GM19397 (cell line): ENCODE data around the gene PRR33.
"Not testable (repeated sequence)": the region's sequence is repeated elsewhere in the genome, so short reads cannot be mapped to it uniquely, and the experiment has no call there.

Experiments used
- ATAC-seq: cut with Tn5 transposase; IDR thresholded peaks from one replicate; pipeline ENCODE4 v1.9.1; 2021; ENCODE audit warnings: mild to moderate bottlenecking, moderate library complexity; ENCODE audit not compliant: unreplicated experiment

Gene PRR33

GRCh38 chr11:1878137-1879031 lies 13.3 kb downstream of the PRR33 start:
- ATAC-seq, result no peak

GRCh38 chr11:1877211-1878136 lies 14.2 kb downstream of the PRR33 start:
- no peak for ATAC-seq

GRCh38 chr11:1876361-1877063 lies 15.2 kb downstream of the PRR33 start:
- no peak for ATAC-seq

GRCh38 chr11:1875851-1876301 lies 15.8 kb downstream of the PRR33 start:
- ATAC-seq, result not testable (repeated sequence)

GRCh38 chr11:1875093-1875850 lies 16.4 kb downstream of the PRR33 start:
- no peak for ATAC-seq

- ATAC-seq, result not testable (repeated sequence)
Measured at GRCh38 chr11:1874441-1875092, 17.1 kb downstream of the PRR33 start.

- ATAC-seq, result not testable (repeated sequence)
Measured at GRCh38 chr11:1873813-1874150, 17.9 kb downstream of the PRR33 start.

- ATAC-seq, result no peak
Measured at GRCh38 chr11:1873048-1873812, 18.5 kb downstream of the PRR33 start.

GRCh38 chr11:1872267-1872985 lies 19.3 kb downstream of the PRR33 start:
- no peak for ATAC-seq

- no peak for ATAC-seq
Measured at GRCh38 chr11:1871531-1871930, 20.2 kb downstream of the PRR33 start.

GRCh38 chr11:1870721-1871466 lies 20.8 kb downstream of the PRR33 start:
- ATAC-seq, result no peak

GRCh38 chr11:1870326-1870696 lies 21.4 kb downstream of the PRR33 start:
- ATAC-seq, result no peak

- ATAC-seq, result no peak
Measured at GRCh38 chr11:1869427-1870325, 22.0 kb downstream of the PRR33 start.

- ATAC-seq, result no peak
Measured at GRCh38 chr11:1868636-1869291, 22.9 kb downstream of the PRR33 start.

- ATAC-seq, result no peak
Measured at GRCh38 chr11:1868056-1868635, 23.5 kb downstream of the PRR33 start.

- ATAC-seq, result no peak
Measured at GRCh38 chr11:1867381-1867780, 24.3 kb downstream of the PRR33 start.
